ENCODE results near the gene PDE1C.
"Not testable (repeated sequence)": the region's sequence is repeated elsewhere in the genome, so short reads cannot be mapped to it uniquely, and the experiment has no call there.

Gene PDE1C

DNA sequence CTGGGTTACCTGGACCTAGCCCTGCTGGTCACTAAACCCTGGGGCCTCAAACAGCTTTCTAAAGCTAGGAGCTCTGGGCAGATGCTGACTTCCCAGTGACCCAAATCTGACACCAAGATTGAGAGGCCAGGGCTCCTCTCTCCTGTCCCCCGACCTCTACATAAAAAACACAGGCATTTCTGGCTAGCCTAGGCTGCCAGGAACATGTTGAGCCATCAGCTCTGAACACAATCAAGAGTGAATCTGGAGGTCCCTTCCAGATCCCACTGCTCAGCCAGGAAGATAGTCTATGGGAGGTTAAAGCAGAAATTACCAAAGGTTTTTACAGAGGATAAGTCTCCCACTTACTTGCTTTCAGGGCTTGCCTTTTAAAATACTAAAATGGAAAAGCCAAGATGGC is 22.1 kb upstream of the PDE1C start:
- Histone ChIP-seq H3K27me3 (ENCODE audit: control insufficient read depth, insufficient read depth, low read length) (no peaks in the 10 kb centered on the region), H3K36me3 (ENCODE audit: control insufficient read depth, insufficient read depth, low read length) (no peaks in the 10 kb centered on the region), H3K4me1 (ENCODE audit: control insufficient read depth, insufficient read depth, low read length) (no peaks in the 10 kb centered on the region), H3K9ac (ENCODE audit: low read length) (no peak overlapping the region), H3K4me3 (ENCODE audit: low read length) (no peak overlapping the region), H3K27ac (ENCODE audit: low read depth, low read length) (no peak overlapping the region)

DNA sequence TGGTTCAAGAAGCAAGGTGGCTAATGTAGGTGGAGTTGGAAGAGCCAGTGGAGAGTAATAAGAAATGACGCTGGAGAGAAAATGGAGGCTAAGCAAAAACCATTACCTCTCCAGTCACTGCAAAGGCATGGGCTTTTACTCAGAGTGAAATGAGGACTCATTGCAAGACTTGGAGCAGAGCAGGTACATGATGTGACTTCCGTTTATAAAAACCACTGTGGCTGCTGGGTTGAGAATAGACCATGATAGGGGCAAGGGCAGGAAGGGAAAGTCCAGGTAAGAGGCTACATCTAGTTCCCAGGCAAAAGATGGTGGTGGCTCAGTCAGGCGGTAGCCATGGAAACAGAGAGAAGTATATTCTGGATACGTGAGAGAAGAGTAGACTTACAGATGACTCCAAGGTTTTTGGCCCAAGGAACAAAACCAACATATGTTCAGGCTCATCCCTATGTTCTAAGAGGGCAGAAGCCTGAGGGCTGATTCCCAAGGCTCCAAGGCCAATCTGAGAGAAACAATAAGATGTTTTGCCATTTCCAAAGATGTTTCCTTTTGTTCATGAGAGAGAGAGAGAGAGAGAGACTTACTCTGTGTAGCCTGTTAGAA is 21.5 kb upstream of the PDE1C start:
- Histone ChIP-seq H3K4me3 (ENCODE audit: low read length) (no peak overlapping the region), H3K27ac (ENCODE audit: low read depth, low read length) (no peak overlapping the region), H3K27me3 (ENCODE audit: control insufficient read depth, insufficient read depth, low read length) (no peaks in the 10 kb centered on the region), H3K36me3 (ENCODE audit: control insufficient read depth, insufficient read depth, low read length) (no peaks in the 10 kb centered on the region), H3K4me1 (ENCODE audit: control insufficient read depth, insufficient read depth, low read length) (no peaks in the 10 kb centered on the region), H3K9ac (ENCODE audit: low read length) (no peak overlapping the region)

DNA sequence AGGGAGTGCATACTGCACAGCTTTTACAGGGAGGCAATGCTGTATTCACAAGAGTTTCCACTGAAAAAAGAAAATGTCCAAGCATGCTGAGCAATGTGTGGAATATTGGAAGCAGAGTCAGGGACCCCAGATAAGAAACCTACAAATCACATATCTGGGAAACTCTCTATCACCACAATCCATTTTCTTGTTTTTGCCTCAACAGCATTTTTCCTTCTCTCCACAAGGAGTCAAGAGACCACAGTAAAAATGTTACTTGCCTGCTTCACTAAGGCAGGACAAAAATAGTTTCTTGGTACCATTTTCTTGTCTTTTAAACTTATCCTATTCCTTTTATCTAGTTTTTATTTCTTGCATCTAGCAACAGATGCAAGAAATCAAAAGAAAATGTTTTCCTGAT is 19.5 kb upstream of the PDE1C start:
- Histone ChIP-seq H3K4me1 (ENCODE audit: control insufficient read depth, insufficient read depth, low read length) (no peaks in the 10 kb centered on the region), H3K36me3 (ENCODE audit: control insufficient read depth, insufficient read depth, low read length) (no peaks in the 10 kb centered on the region), H3K4me3 (ENCODE audit: low read length) (no peak overlapping the region), H3K27me3 (ENCODE audit: control insufficient read depth, insufficient read depth, low read length) (no peaks in the 10 kb centered on the region), H3K27ac (ENCODE audit: low read depth, low read length) (no peak overlapping the region), H3K9ac (ENCODE audit: low read length) (no peak overlapping the region)

GRCh38 chr7:32089256-32089655 is 19.0 kb upstream of the PDE1C start:
- H3K9ac ChIP-seq (ENCODE audit: low read length) = no peak overlapping the region
- H3K4me1 ChIP-seq (ENCODE audit: control insufficient read depth, insufficient read depth, low read length) = no peaks in the 10 kb centered on the region
- no peak overlapping the region for H3K4me3 ChIP-seq (ENCODE audit: low read length)
- no peaks in the 10 kb centered on the region for H3K36me3 ChIP-seq (ENCODE audit: control insufficient read depth, insufficient read depth, low read length)
- H3K27ac ChIP-seq (ENCODE audit: low read depth, low read length) = no peak overlapping the region
- no peaks in the 10 kb centered on the region for H3K27me3 ChIP-seq (ENCODE audit: control insufficient read depth, insufficient read depth, low read length)

DNA sequence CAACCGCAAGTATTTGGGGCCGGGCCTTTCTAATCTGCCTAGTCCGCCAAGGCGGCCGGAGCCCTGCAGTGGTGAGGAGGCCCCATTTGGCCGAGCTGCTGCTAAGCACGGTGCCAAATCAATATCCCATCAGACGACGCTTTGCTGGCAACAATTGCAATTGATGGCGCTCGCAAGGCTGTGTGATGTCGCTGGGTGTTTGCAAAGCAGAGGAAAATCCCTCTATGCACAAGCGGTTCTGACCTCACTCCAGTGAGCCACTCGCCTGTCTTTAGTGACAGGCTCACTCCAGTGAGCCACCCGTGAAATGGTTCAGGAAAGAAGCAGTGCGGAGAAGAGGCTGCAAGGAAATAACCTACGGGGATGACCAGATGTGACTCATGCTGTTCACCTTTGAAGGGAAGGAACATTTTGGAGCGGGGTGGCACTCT is 18.3 kb upstream of the PDE1C start:
- Histone ChIP-seq H3K27ac (ENCODE audit: low read depth, low read length) (no peak overlapping the region), H3K4me3 (ENCODE audit: low read length) (no peak overlapping the region), H3K27me3 (ENCODE audit: control insufficient read depth, insufficient read depth, low read length) (no peaks in the 10 kb centered on the region), H3K36me3 (ENCODE audit: control insufficient read depth, insufficient read depth, low read length) (no peaks in the 10 kb centered on the region), H3K9ac (ENCODE audit: low read length) (no peak overlapping the region), H3K4me1 (ENCODE audit: control insufficient read depth, insufficient read depth, low read length) (no peaks in the 10 kb centered on the region)

GRCh38 chr7:32079510-32079909 is 9.3 kb upstream of the PDE1C start:
- no peak overlapping the region for H3K4me3 ChIP-seq (ENCODE audit: low read length)
- no peak overlapping the region for H3K27ac ChIP-seq (ENCODE audit: low read depth, low read length)
- H3K27me3 ChIP-seq (ENCODE audit: control insufficient read depth, insufficient read depth, low read length) = no peaks in the 10 kb centered on the region
- H3K9ac ChIP-seq (ENCODE audit: low read length) = no peak overlapping the region
- no peaks in the 10 kb centered on the region for H3K4me1 ChIP-seq (ENCODE audit: control insufficient read depth, insufficient read depth, low read length)
- no peaks in the 10 kb centered on the region for H3K36me3 ChIP-seq (ENCODE audit: control insufficient read depth, insufficient read depth, low read length)

DNA sequence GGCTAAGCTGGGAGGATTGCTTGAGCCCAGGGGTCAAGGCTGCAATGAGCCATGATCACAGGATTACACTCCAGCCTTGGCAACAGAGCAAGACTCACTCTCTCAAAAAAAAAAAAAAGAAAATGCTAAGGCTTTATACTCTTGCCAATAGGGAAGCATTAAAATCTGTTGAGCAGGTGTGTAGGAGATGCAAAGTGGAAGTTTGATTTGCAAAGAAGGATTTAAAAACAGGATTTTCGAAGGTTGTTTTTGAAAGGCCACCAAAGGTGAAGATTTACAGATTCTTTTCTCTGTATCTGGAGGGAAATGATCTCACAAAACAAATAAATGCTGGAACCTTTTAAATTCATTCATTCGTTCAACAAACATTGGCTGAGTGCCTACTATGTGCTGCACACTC is 8.6 kb upstream of the PDE1C start:
- Histone ChIP-seq H3K4me3 (ENCODE audit: low read length) (no peak overlapping the region), H3K4me1 (ENCODE audit: control insufficient read depth, insufficient read depth, low read length) (no peaks in the 10 kb centered on the region), H3K9ac (ENCODE audit: low read length) (no peak overlapping the region), H3K36me3 (ENCODE audit: control insufficient read depth, insufficient read depth, low read length) (no peaks in the 10 kb centered on the region), H3K27ac (ENCODE audit: low read depth, low read length) (no peak overlapping the region), H3K27me3 (ENCODE audit: control insufficient read depth, insufficient read depth, low read length) (no peaks in the 10 kb centered on the region)

- H3K36me3 ChIP-seq (ENCODE audit: control insufficient read depth, insufficient read depth, low read length) = no peaks in the 10 kb centered on the region
- H3K27me3 ChIP-seq (ENCODE audit: control insufficient read depth, insufficient read depth, low read length) = no peaks in the 10 kb centered on the region
- no peak overlapping the region for H3K27ac ChIP-seq (ENCODE audit: low read depth, low read length)
- no peak overlapping the region for H3K9ac ChIP-seq (ENCODE audit: low read length)
- no peak overlapping the region for H3K4me3 ChIP-seq (ENCODE audit: low read length)
- H3K4me1 ChIP-seq (ENCODE audit: control insufficient read depth, insufficient read depth, low read length) = no peaks in the 10 kb centered on the region
These were observed 7.6 kb upstream of the PDE1C start for GRCh38 chr7:32077806-32078205.

DNA sequence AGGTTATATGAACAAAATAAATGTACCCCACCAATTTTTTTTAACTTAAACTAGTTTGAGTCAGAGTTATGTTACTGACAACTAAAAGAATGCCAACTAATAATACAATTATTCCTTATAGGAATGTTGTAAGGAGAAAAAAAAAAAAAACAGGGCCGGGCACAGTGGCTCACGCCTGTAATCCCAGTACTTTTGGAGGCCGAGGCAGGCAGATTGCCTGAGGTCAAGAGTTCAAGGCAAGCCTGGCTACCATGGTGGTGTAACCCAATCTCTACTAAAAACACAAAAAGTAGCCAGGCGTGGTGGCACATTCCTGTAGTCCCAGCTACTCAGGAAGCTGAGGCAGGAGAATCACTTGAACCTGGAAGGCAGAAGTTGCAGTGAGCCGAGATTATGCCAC is 6.6 kb upstream of the PDE1C start:
- H3K4me3 ChIP-seq (ENCODE audit: low read length); H3K27me3 ChIP-seq (ENCODE audit: control insufficient read depth, insufficient read depth, low read length); H3K4me1 ChIP-seq (ENCODE audit: control insufficient read depth, insufficient read depth, low read length); H3K27ac ChIP-seq (ENCODE audit: low read depth, low read length); H3K9ac ChIP-seq (ENCODE audit: low read length); H3K36me3 ChIP-seq (ENCODE audit: control insufficient read depth, insufficient read depth, low read length): not testable (repeated sequence)

DNA sequence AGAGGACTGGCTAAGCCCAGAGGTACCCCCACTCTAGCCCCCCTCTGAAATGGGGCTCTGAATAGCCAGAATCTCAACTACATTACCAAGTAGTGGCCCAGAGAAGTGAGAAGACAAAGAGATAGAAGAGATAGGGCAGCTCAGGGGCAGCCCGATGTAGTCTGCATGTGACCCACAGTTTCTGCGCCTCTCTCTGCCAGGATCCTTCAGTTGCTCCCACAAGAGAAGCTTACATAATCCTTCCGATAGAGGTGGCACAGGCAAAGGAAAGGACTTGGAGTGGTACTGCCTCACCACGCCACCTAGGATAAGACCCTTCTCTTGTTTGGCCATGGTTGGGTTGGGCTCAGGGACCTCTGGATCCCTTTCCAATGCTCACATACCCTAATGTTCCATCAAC is 5.4 kb upstream of the PDE1C start:
- H3K9ac ChIP-seq (ENCODE audit: low read length) = no peak overlapping the region
- H3K4me1 ChIP-seq (ENCODE audit: control insufficient read depth, insufficient read depth, low read length) = no peaks in the 10 kb centered on the region
- no peak overlapping the region for H3K4me3 ChIP-seq (ENCODE audit: low read length)
- H3K27me3 ChIP-seq (ENCODE audit: control insufficient read depth, insufficient read depth, low read length) = peaks cover 3% of the 10 kb centered on the region
- H3K27ac ChIP-seq (ENCODE audit: low read depth, low read length) = no peak overlapping the region
- H3K36me3 ChIP-seq (ENCODE audit: control insufficient read depth, insufficient read depth, low read length) = no peaks in the 10 kb centered on the region

DNA sequence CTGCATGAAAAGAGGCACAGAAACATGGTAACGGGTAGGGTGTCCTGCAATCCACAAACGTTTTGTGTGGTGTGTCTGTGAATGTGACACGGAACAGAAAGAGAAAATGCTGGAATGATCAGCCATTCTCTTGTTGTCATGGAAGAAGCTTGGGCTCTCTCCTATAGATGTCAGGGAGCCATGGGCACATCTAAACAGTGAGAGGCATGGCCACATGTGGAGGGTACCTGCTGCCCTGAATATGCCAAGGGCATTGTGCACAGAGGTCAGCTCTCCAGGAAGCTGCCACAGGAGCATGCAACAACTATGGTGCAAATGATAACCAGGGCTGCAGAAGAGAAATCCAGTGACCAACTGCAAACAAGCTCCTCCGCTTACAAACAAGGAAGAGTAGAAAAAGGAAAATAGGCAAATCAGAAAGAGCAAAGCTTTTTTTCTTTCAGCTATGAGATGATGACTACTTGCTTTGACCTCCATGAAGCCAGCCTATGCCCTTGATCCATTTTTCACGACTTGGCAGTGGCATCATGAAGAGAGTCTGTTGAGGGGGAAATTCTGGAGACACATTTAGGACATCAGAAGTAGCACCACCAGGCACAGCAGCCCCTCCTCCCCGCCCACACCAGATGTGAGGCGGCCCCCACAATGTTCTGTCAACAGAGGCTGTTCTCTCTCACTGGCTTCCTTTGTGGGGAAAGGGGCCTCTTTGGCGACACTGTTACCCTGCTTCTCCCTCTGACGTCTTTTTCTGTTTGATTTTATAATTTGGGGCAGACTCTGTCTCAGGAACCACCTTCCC is 4.8 kb upstream of the PDE1C start:
- Histone ChIP-seq H3K9ac (ENCODE audit: low read length) (no peak overlapping the region), H3K4me3 (ENCODE audit: low read length) (no peak overlapping the region), H3K27me3 (ENCODE audit: control insufficient read depth, insufficient read depth, low read length) (peaks cover 3% of the 10 kb centered on the region), H3K4me1 (ENCODE audit: control insufficient read depth, insufficient read depth, low read length) (no peaks in the 10 kb centered on the region), H3K27ac (ENCODE audit: low read depth, low read length) (no peak overlapping the region), H3K36me3 (ENCODE audit: control insufficient read depth, insufficient read depth, low read length) (no peaks in the 10 kb centered on the region)

GRCh38 chr7:32073533-32073932 is 3.3 kb upstream of the PDE1C start:
- H3K27me3 ChIP-seq (ENCODE audit: control insufficient read depth, insufficient read depth, low read length) = peaks cover 3% of the 10 kb centered on the region
- H3K27ac ChIP-seq (ENCODE audit: low read depth, low read length) = no peak overlapping the region
- H3K9ac ChIP-seq (ENCODE audit: low read length) = no peak overlapping the region
- H3K4me1 ChIP-seq (ENCODE audit: control insufficient read depth, insufficient read depth, low read length) = no peaks in the 10 kb centered on the region
- H3K36me3 ChIP-seq (ENCODE audit: control insufficient read depth, insufficient read depth, low read length) = no peaks in the 10 kb centered on the region
- H3K4me3 ChIP-seq (ENCODE audit: low read length) = no peak overlapping the region

GRCh38 chr7:32072397-32072796 is 2.2 kb upstream of the PDE1C start:
- Histone ChIP-seq H3K27me3 (ENCODE audit: control insufficient read depth, insufficient read depth, low read length) (peaks cover 3% of the 10 kb centered on the region), H3K4me3 (ENCODE audit: low read length) (no peak overlapping the region), H3K4me1 (ENCODE audit: control insufficient read depth, insufficient read depth, low read length) (no peaks in the 10 kb centered on the region), H3K36me3 (ENCODE audit: control insufficient read depth, insufficient read depth, low read length) (no peaks in the 10 kb centered on the region), H3K9ac (ENCODE audit: low read length) (no peak overlapping the region), H3K27ac (ENCODE audit: low read depth, low read length) (no peak overlapping the region)

All from rectal smooth muscle tissue (tissue), 1 donor.